ENCODE results near the gene TMEM72.

Gene TMEM72

GRCh38 chr10:44956717-44957706 is 45.9 kb downstream of the TMEM72 start:
- DNase-seq = peak; percentile 4

- peak; percentile 25 for DNase-seq
Observed at GRCh38 chr10:44958196-44958897, 47.2 kb downstream of the TMEM72 start.

GRCh38 chr10:44958898-44959246 is 47.7 kb downstream of the TMEM72 start:
- DNase-seq = no peak

GRCh38 chr10:44959247-44960087 is 48.3 kb downstream of the TMEM72 start, which contains the start of gene RASSF4:
RASSF4 (plus strand) TSS chr10:44959802; CDS start chr10:44970203, 10,401 bp downstream.
- peak; percentile 95 for DNase-seq

GRCh38 chr10:44960088-44960460 is 48.9 kb downstream of the TMEM72 start:
- DNase-seq = no peak

DNA sequence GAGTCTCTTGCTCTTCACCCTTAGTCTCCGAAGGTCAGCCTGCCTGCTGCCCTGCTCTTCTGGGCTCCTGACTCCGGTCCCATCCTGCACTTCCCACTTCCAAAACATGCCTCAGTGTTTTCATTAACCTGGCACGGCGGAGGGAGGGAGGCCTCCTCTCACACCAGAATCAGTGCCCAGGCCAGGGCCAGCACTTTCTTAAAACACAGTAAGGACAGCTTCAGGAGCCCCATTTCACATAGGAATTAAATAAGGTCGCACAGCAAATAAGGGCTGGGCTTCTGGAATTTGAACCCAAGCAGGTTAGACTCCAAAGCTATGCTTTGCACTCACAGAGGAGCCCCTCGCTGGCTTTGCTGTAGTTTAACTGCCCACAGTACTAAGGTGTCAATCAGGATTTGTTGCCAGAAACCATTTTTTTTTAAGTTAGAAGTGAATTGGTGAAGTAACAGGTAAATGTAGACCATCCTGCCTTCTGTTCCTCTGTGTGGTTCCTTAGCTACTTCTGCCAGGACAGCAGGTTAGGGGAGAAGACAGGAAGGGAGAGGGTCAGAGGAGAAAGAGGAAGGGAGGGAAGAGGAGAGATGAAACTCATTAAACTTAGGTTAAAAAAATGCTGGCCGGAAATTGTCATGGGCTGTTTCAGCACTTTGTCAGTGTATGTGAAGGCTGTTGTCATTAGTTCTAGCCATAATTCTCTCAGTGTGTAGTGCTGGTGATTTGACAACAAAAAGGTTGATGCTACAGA is 49.5 kb downstream of the TMEM72 start:
- DNase-seq = peak; percentile 21

- DNase-seq = peak; percentile 17
Observed at GRCh38 chr10:44961230-44961571, 50.1 kb downstream of the TMEM72 start.

GRCh38 chr10:44961931-44962750 is 51.0 kb downstream of the TMEM72 start:
- peak; percentile 23 for DNase-seq

- DNase-seq = peak; percentile 25
Observed at GRCh38 chr10:44962870-44963738, 52.0 kb downstream of the TMEM72 start.

DNA sequence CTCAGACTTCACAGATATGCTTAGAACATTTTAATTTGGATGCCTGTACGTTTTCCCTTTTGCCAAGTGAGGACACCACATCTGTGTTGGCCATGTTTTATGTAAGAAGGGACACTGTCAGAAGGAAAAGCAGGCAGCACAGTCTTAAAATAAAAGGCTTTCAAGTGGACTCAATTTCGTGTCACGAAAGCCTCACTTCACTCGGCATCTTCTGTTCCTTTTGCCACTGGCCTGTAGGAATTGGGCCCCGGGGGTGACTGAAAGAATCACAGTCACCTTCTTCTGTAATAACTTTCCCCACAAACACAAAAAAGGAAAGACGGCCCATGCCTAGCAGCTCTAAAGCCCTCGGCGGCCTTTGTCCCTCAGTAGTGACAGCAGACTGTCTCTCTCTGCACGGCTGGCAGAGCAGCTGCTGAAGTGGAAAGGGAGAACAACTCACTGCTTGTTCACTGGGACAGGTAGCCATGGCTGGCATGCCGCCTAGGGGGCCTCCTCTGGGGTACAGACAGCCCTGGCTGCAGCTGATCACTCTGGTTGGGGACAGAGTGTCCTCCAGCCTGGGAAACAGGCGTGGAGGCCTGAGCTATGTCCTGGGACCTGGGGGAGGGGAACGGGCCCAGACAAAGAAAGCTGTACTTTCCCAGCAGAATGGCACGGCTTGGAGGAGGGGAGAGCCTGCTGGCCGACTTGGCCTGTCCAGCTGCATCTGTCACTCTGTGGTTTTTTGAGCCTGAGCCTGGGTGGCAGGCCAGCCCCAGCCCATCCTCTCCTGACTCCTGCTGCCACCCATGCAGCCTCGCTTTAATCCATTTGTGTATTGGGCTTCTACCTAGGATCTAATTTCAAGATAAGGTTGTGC is 52.9 kb downstream of the TMEM72 start:
- peak; percentile 25 for DNase-seq

- DNase-seq = no peak
Observed at GRCh38 chr10:44965104-44965503, 54.0 kb downstream of the TMEM72 start.

- DNase-seq = peak; percentile 21
Observed at GRCh38 chr10:44965651-44966097, 54.5 kb downstream of the TMEM72 start.

- peak; percentile 8 for DNase-seq
Observed at GRCh38 chr10:44966129-44966815, 55.1 kb downstream of the TMEM72 start.

DNA sequence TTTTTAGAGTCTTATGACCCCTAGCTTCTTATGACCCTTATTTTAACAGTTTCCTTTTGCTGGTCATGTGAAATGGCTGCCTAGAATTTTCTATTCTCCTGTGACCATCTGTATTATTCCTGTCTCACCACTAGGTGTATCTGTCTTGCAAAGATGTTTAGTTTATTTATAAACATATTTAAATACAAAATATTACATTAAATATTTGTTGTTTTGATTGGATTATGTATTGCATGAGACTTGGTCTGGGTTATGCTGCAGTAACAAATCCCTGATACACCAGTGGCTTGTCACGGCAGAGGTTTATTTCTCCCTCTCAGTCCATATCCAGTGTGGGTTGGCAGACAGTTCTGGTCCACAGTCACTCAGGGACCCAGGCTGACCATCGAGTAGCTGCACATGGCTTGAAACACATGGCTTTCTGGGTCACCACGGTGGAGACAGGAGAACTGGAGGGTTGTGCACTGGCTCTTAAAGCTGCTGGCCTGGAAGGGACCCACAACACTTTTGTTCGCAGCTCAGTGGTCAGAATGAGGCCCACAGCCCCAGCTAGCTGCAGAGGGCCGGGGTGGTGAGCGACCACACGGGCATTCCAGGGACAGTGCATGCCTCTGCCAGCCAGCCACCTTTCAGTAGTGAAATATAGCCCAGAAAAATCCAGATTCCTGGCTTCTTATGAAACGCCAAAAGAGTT is 55.8 kb downstream of the TMEM72 start:
- peak; percentile 19 for DNase-seq

DNA sequence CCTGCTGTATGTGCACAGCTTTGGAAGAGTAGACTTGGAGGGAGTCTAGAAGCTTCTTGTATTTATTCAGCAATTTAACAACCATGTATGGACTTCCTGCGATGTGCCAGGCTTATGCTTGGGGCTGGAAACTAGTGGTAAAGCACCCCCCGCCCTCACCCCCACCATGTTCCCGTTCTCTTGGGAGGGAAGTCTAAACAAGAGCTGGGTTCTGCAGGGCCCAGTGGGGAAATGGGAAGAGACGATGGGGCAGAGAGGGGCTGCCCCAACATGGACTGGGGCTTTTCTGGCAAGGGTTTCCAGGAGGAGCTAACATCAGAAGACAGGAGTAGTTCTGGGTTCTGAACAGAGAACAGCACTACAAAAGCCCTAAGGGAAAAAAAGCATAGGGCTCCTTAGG is 56.5 kb downstream of the TMEM72 start:
- no peak for DNase-seq

DNA sequence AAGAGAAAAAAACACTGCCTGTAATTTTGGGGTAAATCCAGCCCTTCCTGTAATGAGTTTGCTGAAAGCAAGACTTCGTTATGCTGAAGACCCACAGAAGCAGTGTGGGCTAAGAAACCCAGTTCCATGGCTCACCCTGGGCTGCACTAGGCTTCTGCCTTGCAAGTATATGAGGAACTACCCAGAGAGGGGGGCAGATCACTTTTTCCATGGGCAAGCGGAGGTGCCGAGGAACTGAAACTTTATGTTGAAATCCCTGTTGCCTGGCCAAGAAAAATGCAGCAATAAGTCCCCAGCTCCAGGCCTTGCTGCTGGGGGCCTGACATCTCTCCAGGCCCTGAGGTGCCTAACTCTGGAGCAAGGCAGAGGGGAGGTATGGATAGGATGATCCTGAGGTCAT is 57.0 kb downstream of the TMEM72 start:
- no peak for DNase-seq

DNA sequence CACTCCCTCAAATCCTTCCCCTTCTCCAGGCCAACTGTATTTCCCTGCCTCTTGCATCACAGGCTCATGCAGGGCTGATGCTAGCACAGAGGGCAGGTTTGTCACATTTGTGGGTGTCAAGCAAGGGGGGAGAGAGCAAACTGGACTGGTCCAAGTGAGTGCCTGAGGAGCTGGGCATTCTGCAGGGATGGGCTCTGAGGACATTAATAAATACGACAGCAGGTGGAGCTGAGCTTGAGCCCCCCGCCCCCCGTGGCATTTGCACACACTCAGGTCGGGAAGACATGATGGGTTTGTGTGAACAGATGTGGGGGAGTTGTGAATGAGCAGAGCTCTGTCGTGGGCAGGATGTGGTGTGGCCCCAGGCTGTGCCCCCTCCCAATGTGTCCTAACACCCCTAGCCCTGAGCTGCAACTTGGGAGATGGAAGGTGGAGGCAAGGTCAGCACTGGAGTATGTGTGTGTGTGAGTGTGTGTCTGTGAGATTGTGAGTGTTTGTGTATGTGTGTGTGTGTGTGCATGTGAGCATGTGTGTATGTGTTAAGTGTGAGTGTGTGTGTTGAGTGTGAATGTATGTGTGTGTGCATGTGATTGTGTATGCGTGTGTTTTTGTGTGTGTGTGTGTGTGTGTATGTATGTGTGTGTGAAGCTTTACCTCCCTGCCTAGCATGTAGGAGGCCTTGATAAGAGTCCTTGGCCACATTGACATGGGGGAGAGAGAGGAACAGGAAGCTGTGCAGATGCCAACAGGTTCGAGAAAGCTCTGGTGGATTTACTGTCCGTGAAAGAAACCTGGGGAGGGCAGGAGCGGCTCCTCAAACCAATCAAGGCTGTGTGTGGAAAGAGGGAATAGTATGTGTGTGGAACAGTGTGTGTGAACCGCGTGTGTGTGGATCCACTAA is 57.6 kb downstream of the TMEM72 start:
- DNase-seq = no peak
